ENCODE data around the gene ASCL1. TPM values are rescaled to one million over a fixed set of nuclear protein-coding genes. Genes with fewer than 3 reads are reported as not detected.

The ASCL1 gene
- polyA plus RNA-seq (2012; rRNA removed), result 0.21 and 0.28 TPM in 2 replicates
- 0.33 and 0.66 TPM in 2 replicates for polyA plus RNA-seq (2012; cell fraction: cytosol; rRNA removed)
- 0.92 and 1.1 TPM in 2 replicates for polyA plus RNA-seq (2012; cell fraction: nucleus; rRNA removed)

GRCh38 chr12:102957339-102958050 lies at the start of gene ASCL1:
ASCL1 (plus strand) TSS chr12:102957674; CDS start chr12:102958245, 571 bp downstream.
- H3K79me2 ChIP-seq (ENCODE audit: insufficient read depth), result no peaks in the 10 kb centered on the region
- peak within 1 kb of the TSS in 1 of 2 experiments; percentile 86; a peak in 2 of 4 replicates for H3K27ac ChIP-seq (ENCODE audit: low read depth in 2 of 2, low read length in 1 of 2)
- no peaks in the 10 kb centered on the region for H3K9me3 ChIP-seq
- H2AFZ ChIP-seq (ENCODE audit: low read depth), result peak within 1 kb of the TSS; percentile 51; the same call in 1 of the 2 replicates
- WGBS (ENCODE audit: low lambda C conversion rate), result 4% methylated on average over 46 of the region's 52 CpGs
- H3K36me3 ChIP-seq (replicated peaks in 1 of 2; ENCODE audit: control insufficient read depth in 1 of 2, insufficient read depth in 2 of 2, low read length in 1 of 2), result no peaks in the 10 kb centered on the region
- no peak within 1 kb of the TSS for H3K9ac ChIP-seq
- CTCF ChIA-PET, result interaction anchor here (0.8 to 3.4 kb wide), 5 partner anchors 9 to 592 kb away, joined by 3 to 10 read pairs (median 3); no protein-coding TSS in a partner anchor
- peaks cover 0 to 2% of the 10 kb centered on the region in 2 experiments; a peak in 1 of 4 replicates for H3K4me1 ChIP-seq (ENCODE audit: control insufficient read depth in 1 of 2, insufficient read depth in 2 of 2, low read depth in 1 of 2, low read length in 1 of 2)
- no peaks in the 10 kb centered on the region for H3F3A ChIP-seq (replicated peaks; ENCODE audit: insufficient read depth)
- DNase-seq, result peak; percentile 83
- POLR2A ChIA-PET, result interaction anchor here (0.7 kb wide), 1 partner anchor 545 kb away, joined by 3 read pairs; no protein-coding TSS in a partner anchor
- H3K9me2 ChIP-seq, result no peaks in the 10 kb centered on the region
- peak within 1 kb of the TSS; percentile 68 for H3K4me2 ChIP-seq
- H3K4me3 ChIP-seq (ENCODE audit: low read depth in 2 of 2, low read length in 1 of 2), result peak within 1 kb of the TSS; percentile 40 to 56
- H4K20me1 ChIP-seq (ENCODE audit: insufficient read depth), result no peaks in the 10 kb centered on the region
- H3K27me3 ChIP-seq (ENCODE audit: insufficient read depth), result no peaks in the 10 kb centered on the region; the same call in 1 of the 2 replicates
- no peak for TF ChIP-seq FOXM1 (IDR thresholded peaks at IDR 0.05; ENCODE audit: low read depth)
- TF ChIP-seq USF2 (IDR thresholded peaks at IDR 0.05; ENCODE audit: borderline replicate concordance, low read depth, low read length), result no peak
- TF ChIP-seq RXRA (IDR thresholded peaks at IDR 0.05; ENCODE audit: borderline replicate concordance, low read depth), result no peak
- TF ChIP-seq, protein P1, sequence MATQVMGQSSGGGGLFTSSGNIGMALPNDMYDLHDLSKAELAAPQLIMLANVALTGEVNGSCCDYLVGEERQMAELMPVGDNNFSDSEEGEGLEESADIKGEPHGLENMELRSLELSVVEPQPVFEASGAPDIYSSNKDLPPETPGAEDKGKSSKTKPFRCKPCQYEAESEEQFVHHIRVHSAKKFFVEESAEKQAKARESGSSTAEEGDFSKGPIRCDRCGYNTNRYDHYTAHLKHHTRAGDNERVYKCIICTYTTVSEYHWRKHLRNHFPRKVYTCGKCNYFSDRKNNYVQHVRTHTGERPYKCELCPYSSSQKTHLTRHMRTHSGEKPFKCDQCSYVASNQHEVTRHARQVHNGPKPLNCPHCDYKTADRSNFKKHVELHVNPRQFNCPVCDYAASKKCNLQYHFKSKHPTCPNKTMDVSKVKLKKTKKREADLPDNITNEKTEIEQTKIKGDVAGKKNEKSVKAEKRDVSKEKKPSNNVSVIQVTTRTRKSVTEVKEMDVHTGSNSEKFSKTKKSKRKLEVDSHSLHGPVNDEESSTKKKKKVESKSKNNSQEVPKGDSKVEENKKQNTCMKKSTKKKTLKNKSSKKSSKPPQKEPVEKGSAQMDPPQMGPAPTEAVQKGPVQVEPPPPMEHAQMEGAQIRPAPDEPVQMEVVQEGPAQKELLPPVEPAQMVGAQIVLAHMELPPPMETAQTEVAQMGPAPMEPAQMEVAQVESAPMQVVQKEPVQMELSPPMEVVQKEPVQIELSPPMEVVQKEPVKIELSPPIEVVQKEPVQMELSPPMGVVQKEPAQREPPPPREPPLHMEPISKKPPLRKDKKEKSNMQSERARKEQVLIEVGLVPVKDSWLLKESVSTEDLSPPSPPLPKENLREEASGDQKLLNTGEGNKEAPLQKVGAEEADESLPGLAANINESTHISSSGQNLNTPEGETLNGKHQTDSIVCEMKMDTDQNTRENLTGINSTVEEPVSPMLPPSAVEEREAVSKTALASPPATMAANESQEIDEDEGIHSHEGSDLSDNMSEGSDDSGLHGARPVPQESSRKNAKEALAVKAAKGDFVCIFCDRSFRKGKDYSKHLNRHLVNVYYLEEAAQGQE (IDR thresholded peaks at IDR 0.05; ENCODE audit: low read depth, low read length), result no peak
- TF ChIP-seq IRF3 (IDR thresholded peaks at IDR 0.05; ENCODE audit: low read depth, low read length), result no peak
- no peak for TF ChIP-seq USF1 (IDR thresholded peaks at IDR 0.05; ENCODE audit: borderline replicate concordance, low read depth)
- no peak for TF ChIP-seq NRF1 (IDR thresholded peaks at IDR 0.05; ENCODE audit: low read depth, low read length)
- TF ChIP-seq PBX3 (IDR thresholded peaks at IDR 0.05), result no peak
- TF ChIP-seq MEF2A (IDR thresholded peaks at IDR 0.05; ENCODE audit: borderline replicate concordance, low read depth), result no peak
- TF ChIP-seq CHD2 (IDR thresholded peaks at IDR 0.05; ENCODE audit: low read length, partially characterized antibody), result no peak
- TF ChIP-seq FOSL2 (IDR thresholded peaks at IDR 0.05; ENCODE audit: borderline replicate concordance, low read depth), result no peak
- TF ChIP-seq, protein P2, sequence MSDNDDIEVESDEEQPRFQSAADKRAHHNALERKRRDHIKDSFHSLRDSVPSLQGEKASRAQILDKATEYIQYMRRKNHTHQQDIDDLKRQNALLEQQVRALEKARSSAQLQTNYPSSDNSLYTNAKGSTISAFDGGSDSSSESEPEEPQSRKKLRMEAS (IDR thresholded peaks at IDR 0.05; ENCODE audit: low read depth), result no peak
- no peak for TF ChIP-seq SIN3A (IDR thresholded peaks at IDR 0.05; ENCODE audit: borderline replicate concordance, low read depth, low read length)
- no peak for TF ChIP-seq RAD21 (IDR thresholded peaks at IDR 0.05; ENCODE audit: low read length)
- TF ChIP-seq ZBTB33 (IDR thresholded peaks at IDR 0.05; ENCODE audit: borderline replicate concordance, low read depth), result no peak
- no peak for TF ChIP-seq CTCF (IDR thresholded peaks at IDR 0.05)
- TF ChIP-seq POLR2AphosphoS5 (IDR thresholded peaks at IDR 0.05; ENCODE audit: low read depth, low read length), result no peak
- no peak for TF ChIP-seq RFX5 (IDR thresholded peaks at IDR 0.05; ENCODE audit: low read length)
- no peak for TF ChIP-seq GATA2 (CRISPR knock-in tag; IDR thresholded peaks at IDR 0.05)
